Renal cortex interstitium (tissue), 11 donors: Measurements from ENCODE around the gene KLHL29. TPM values are rescaled to one million over a fixed set of nuclear protein-coding genes. Genes with fewer than 3 reads are reported as not detected.
"Not testable (repeated sequence)": the region's sequence is repeated elsewhere in the genome, so short reads cannot be mapped to it uniquely, and the experiment has no call there.

Source experiments
- DNase-seq, 11 donors: peaks; one replicate each; pipeline ENCODE4 v3.0.0-alpha.2; 2013; ENCODE audit warnings: low read depth in 9 of 11, low spot score in 4 of 11; ENCODE audit errors: extremely low read depth in 1 of 11
- polyA plus RNA-seq, 3 donors: library from polyadenylated mRNA; unstranded; fragments of 120-200 nt; gene quantifications; one replicate each; pipeline ENCODE4 v1.2.1, GENCODE V29; 2013; ENCODE audit not compliant: insufficient read length in 3 of 3

Gene KLHL29
- polyA plus RNA-seq, 3 donors: 11.8 to 14.6 (median 12.2) TPM

DNA sequence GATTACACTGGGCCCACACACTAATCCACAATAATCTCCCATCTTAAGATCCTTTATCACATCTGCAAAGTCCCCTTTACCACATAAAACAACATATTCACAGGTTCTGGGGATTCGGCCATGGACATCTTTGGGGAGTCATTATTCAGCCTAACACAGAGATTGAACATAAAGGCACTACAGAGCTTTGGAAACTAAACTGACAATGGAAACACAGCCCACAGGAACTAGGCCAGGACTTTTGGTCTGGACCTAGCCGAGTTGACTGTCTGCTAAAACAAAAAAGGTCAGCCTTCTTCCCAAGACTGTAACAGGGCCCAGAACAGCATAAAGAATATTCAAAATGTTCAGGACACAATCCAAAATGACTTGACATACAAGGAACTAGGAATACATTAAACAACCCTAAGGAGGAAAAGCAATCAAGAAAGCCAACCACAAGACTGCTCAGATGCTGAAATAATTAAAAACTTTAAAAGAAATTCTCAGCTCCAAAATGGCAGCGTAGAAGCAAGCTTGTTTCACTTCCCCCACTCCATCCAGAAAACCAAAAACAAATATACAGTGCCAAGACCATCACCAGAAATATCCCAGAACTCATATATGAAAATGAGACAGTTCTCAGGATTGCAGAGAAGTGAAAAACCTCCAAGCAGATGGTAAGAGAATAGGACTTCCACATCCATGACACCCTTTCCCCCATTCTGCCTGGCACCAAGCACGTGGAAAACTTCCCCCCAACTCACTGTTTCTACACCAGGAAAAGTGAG is 334.1 kb downstream of the KLHL29 start:
- no peak for DNase-seq

GRCh38 chr2:23719716-23720115 is 334.7 kb downstream of the KLHL29 start:
- DNase-seq: no peak

DNA sequence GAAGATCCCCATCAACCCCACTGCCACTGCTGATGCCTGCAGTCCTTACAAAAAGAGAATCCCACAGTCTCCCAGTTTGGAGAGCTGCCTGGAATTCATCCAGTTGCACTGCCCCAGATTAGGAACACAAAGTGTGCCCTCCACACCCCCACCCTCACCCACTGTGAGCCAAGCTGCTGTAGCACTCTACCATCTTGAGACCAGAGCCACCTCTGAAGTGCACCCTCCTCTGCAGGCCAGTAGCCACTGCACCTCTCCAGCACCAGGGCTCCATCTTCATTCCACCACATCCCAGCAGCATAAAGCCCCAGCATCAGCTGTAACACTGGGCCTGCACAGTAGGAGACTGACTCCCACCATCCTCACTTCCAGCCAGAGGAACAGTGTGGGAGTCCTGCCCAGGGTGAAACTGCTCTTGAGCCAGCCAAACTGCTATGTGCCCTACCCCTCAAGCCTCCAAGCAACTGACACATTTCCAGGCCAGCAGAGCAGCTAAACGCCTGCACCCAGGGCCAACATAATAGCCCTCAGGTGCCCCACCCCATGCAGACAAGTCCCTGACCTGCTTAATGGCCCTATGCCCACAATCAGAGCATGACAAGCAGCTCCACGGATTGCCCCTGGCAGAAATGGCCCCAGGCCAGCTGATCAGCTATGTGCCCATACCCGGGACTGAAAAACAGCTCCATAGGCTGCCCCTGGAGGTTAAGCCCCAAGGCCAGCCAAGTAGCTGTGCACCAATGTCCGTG is 335.9 kb downstream of the KLHL29 start:
- DNase-seq: no peak

GRCh38 chr2:23721454-23721826 is 336.5 kb downstream of the KLHL29 start:
- no peak for DNase-seq

DNA sequence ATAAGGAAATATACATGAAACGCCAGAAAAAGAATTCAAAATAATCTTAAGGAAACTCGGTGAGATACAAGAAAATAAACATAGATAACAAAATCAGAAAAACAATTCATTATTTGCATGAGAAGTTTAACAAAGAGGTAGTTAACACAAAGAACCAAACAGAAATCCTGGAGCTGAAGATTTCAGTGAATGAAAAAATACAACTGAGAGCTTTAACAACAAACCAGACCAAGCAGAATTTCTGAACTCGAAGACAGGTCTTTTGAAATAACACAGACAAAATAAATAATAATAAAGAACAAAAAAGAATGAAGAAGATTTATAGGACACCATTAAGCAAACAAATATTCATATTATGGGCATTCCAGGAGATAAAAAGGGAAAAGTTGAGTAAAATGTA is 337.3 kb downstream of the KLHL29 start:
- DNase-seq: no peak

DNA sequence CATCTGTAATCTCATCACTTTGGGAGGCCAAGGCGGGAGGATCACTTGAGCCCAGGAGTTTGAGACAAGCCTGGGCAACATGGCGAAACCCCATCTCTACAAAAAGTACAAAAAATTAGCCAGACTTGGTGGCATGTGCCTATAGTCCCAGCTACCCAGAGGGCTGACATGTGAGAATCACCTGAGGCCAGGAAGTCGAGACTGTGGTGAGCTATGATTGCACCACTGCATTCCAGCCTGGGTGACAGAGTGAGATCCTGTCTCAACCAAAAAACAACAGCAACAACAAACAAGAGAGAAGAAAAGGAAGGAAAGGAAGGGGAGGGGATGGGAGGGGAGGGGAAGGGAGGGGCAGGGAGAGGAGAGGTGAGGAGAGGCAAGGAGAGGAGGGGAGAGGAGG is 338.1 kb downstream of the KLHL29 start:
- not testable (repeated sequence) for DNase-seq

DNA sequence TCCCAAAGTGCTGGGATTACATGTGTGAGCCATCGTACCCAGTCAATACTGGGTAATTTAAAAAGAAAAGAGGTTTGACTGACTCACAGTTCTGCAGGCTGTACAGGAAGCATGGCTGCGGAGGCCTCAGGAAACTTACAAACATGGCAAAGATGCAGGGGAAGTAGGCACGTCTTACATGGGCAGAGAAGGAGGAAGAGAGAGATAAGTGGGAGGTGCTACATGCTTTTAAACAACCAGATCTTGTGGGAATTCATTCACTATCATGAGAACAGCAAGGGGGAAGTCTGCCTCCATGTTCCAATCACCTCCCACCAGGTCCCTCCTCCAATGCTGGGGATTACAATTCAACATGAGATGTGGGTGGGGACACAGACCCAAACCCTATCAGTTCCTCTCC is 349.4 kb downstream of the KLHL29 start:
- no peak for DNase-seq

DNA sequence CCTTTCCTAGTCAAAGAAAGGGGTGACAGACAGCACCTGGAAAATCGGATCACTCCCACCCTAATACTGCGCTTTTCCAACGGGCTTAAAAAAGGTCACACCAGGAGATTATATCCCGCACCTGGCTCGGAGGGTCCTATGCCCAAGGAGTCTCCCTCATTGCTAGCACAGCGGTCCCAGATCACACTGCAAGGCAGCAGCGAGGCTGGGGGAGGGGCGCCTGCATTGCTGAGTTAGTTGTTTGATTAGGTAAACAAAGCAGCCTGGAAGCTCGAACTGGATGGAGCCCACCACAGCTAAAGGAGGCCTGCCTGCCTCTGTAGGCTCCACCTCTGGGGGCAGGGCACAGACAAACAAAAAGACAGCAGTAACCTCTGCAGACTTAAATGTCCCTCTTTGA is 351.8 kb downstream of the KLHL29 start:
- DNase-seq: not testable (repeated sequence)

GRCh38 chr2:23745068-23745725 is 360.2 kb downstream of the KLHL29 start:
- DNase-seq: no peak

DNA sequence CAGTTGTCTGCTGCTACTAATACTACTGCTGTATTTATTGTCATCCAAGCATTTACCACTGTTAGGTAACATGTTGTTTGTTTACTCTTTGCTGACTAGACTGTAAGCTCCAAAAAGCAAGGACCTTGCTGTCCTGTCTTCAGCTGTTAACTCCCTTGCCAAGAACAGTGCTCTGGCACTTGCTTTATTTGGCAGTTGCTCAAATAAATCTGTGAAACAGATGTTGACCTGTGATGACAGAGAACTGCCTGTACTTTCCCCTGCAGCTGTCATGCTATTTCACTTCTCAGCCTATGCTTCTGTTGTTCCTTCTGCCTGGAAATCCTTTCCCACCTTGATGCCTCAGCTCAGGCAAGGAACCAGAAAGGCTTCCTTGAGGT is 360.7 kb downstream of the KLHL29 start:
- DNase-seq: no peak

- DNase-seq: no peak
Measured at GRCh38 chr2:23746141-23746863, 361.3 kb downstream of the KLHL29 start.

DNA sequence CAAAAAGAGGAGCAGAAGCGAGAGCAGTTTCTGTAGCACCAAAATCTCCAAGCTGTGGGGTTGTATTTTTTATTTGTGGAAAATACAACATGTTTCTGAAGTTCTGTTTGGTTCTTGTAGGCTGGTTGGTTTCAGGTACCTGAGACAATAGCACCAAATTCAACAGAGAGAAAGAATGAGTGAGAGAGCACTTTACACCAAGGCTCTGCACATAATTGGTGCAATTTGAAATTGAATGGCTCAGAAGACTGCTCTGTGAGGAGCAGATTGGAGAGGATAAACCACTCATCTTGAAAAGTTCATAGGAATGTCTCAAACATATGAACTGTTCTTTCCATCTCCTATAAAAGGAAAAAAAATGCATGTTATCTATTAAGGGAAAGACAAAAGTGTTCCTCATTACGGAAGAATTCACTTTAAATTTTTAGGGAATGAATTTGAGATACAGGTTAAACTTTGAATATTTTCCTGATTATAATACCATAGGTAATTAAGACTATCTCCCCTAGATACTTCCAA is 366.8 kb downstream of the KLHL29 start:
- DNase-seq: no peak

DNA sequence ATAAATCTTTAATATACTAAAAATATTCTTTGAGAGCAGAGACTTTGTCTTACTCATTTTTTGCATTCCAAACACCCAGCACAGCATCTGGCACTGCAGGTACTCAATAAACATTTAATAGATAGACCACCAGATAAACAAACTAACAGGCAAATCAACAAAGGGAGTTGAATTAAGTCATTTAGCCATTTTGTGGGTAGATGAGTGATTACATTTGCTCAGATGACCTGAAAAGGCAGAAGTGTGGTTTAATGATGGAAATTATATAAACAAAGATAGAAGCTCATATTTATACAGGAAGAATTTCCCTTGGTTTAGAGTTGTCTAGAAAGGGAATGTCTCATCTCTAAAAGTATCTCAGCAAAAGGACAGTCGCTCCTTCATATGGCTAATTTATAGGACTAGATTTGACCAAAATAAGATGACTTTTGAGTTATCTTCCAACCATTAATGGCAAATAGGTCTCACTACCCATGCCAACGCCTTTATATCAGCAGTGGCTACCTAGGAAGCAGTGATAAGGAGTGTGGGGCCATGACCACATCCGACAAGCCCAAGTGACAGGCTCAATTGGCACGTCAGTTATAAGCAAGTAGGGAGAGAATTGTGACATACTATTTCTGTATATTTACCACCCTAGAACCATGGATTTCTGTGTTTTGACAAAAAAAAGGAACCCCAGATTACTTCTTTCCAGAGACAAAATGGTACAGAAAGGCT is 368.5 kb downstream of the KLHL29 start:
- no peak for DNase-seq

GRCh38 chr2:23754970-23755369 is 370.0 kb downstream of the KLHL29 start:
- DNase-seq: no peak

DNA sequence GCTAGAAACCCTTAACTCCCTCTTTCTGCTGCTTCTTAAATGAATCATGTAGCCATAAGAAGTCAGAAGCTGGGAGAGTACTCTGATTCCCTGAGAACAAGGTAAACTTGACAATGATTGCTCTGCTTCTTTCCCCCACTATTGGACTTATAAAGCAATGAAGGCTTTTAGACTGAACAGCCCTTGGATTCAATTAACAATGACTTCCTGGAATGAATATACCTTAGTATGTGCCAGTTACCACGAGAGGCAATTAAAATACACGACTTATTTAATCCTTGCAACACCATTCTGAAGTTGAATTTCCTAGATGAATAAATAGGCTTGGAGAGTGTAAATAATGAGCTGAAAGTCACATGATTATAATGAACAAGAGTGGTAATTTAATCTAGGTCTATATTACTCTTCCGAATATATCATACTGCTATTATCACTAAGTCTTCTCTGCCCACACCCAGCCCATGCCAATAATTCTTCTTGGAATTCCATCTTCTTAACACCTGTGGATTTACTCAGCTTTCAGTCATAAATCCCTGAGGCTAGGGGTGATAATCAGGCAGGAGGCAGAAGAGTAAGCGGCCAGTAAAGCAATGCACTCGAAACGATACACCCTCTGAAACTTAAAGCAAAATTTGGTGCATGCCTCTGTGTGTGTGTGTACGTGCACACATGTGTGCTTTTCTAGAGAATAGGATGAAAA is 371.8 kb downstream of the KLHL29 start:
- no peak for DNase-seq

GRCh38 chr2:23757686-23758433 is 372.9 kb downstream of the KLHL29 start:
- no peak for DNase-seq
